ENCODE measurements around the gene ELL. TPM values are rescaled to one million over a fixed set of nuclear protein-coding genes. Genes with fewer than 3 reads are reported as not detected.

ELL gene
- total RNA-seq, 1 experiment from 2014 or later = 18.6 TPM

- POLR2A ChIA-PET = no interaction called here
- in situ Hi-C loops (cut with HindIII; ENCODE audit: low pct_unique_long_range_greater_than_20kb, low sequenced_read_pairs) = no loop called here
Measured at GRCh38 chr19:18566953-18567352, 45.1 kb upstream of the ELL start.

GRCh38 chr19:18562086-18562485 is 40.2 kb upstream of the ELL start:
- Histone ChIP-seq H3K9me3 (ENCODE audit: control insufficient read depth, insufficient read depth, low read depth, low read length) (no peaks in the 10 kb centered on the region), H3K36me3 (ENCODE audit: control insufficient read depth, insufficient read depth, low read length) (peaks cover 5% of the 10 kb centered on the region; the same call in 1 of the 2 replicates), H3K4me3 (ENCODE audit: low read depth in 2 of 2, low read length in 2 of 2) (no peak overlapping the region), H3K4me1 (ENCODE audit: control insufficient read depth, insufficient read depth, low read length) (0 out of 2 replicates have a peak, but pooled peaks cover 4% of the 10 kb centered on the region), H3K27me3 (ENCODE audit: control insufficient read depth, insufficient read depth, low read length) (no peaks in the 10 kb centered on the region), H3K27ac (ENCODE audit: low read length) (no peak overlapping the region)
- intact Hi-C loops (cut with micrococcal nuclease; ENCODE audit: unreplicated experiment) = no loop called here
- ChIA-PET CTCF (no interaction called here), POLR2A (no interaction called here)
- in situ Hi-C loops (cut with HindIII; ENCODE audit: low pct_unique_long_range_greater_than_20kb, low sequenced_read_pairs) = no loop called here
- no peak for ATAC-seq
- TF ChIP-seq SIN3A (IDR thresholded peaks at IDR 0.05; ENCODE audit: borderline replicate concordance, insufficient read depth, low read depth, low read length) (no peak), TCF7L2 (IDR thresholded peaks at IDR 0.05; ENCODE audit: low read depth, low read length) (no peak), REST (IDR thresholded peaks at IDR 0.05; ENCODE audit: insufficient read depth in 1 of 2, low read depth in 2 of 2, low read length in 1 of 2) (no peak), CTCF (IDR thresholded peaks at IDR 0.05) (no peak), POLR2AphosphoS5 (IDR thresholded peaks at IDR 0.05; ENCODE audit: low read depth, low read length) (no peak)
- DNase-seq (ENCODE audit: low read depth, low spot score) = no peak
- no TSS peak for BruUV-seq (replicated peaks)

More at GRCh38 chr19:18566953-18567352, 45.1 kb upstream of the ELL start:
- Histone ChIP-seq H3K9me3 (ENCODE audit: control insufficient read depth, insufficient read depth, low read depth, low read length) (no peaks in the 10 kb centered on the region), H3K4me3 (ENCODE audit: low read depth in 2 of 2, low read length in 2 of 2) (no peak overlapping the region), H3K27ac (ENCODE audit: low read length) (no peak overlapping the region), H3K36me3 (ENCODE audit: control insufficient read depth, insufficient read depth, low read length) (no peaks in the 10 kb centered on the region; the same call in 1 of the 2 replicates), H3K4me1 (ENCODE audit: control insufficient read depth, insufficient read depth, low read length) (no peaks in the 10 kb centered on the region), H3K27me3 (ENCODE audit: control insufficient read depth, insufficient read depth, low read length) (no peaks in the 10 kb centered on the region)
- TF ChIP-seq CTCF (IDR thresholded peaks at IDR 0.05) (no peak), POLR2AphosphoS5 (IDR thresholded peaks at IDR 0.05; ENCODE audit: low read depth, low read length) (no peak), SIN3A (IDR thresholded peaks at IDR 0.05; ENCODE audit: borderline replicate concordance, insufficient read depth, low read depth, low read length) (no peak), REST (IDR thresholded peaks at IDR 0.05; ENCODE audit: insufficient read depth in 1 of 2, low read depth in 2 of 2, low read length in 1 of 2) (no peak), TCF7L2 (IDR thresholded peaks at IDR 0.05; ENCODE audit: low read depth, low read length) (no peak)
- BruUV-seq (replicated peaks) = no TSS peak
- DNase-seq (ENCODE audit: low read depth, low spot score) (no peak), ATAC-seq (no peak)
- CTCF ChIA-PET = no interaction called here
- intact Hi-C loops (cut with micrococcal nuclease; ENCODE audit: unreplicated experiment) = no loop called here
